HepG2 (cell line): Measurements from ENCODE around the gene RNF25. TPM values are rescaled to one million over a fixed set of nuclear protein-coding genes. Genes with fewer than 3 reads are reported as not detected.

Source experiments
- ADNP ChIP-seq: sonication (generic); formaldehyde crosslinking; IDR thresholded peaks from 2 replicates; pipeline ENCODE4 v1.4.0; 2020; ENCODE audit warnings: missing genetic modification reagents
- ELF1 ChIP-seq: sonication (generic); formaldehyde crosslinking; IDR thresholded peaks from 2 replicates; pipeline ENCODE4 v1.4.0; 2020; ENCODE audit warnings: missing genetic modification reagents
- GPN1 ChIP-seq: sonication (generic); formaldehyde crosslinking; IDR thresholded peaks from 2 replicates; pipeline ENCODE4 v1.5.1; 2020; ENCODE audit warnings: missing genetic modification reagents, borderline replicate concordance
- HNF4A ChIP-seq: sonication (generic); formaldehyde crosslinking; IDR thresholded peaks from 2 replicates; pipeline ENCODE4 v1.4.0; 2020; ENCODE audit warnings: missing genetic modification reagents
- POLR2G ChIP-seq: fragments of 200-400 bp; formaldehyde crosslinking; IDR thresholded peaks from 2 replicates; pipeline ENCODE4 v1.6.1; 2018; ENCODE audit warnings: mild to moderate bottlenecking, low read depth, low read length, moderate library complexity
- PRPF4 ChIP-seq: fragments of 200-400 bp; formaldehyde crosslinking; IDR thresholded peaks from 2 replicates; pipeline ENCODE4 v1.6.1; 2016; ENCODE audit warnings: low read length, low read depth; ENCODE audit not compliant: poor library complexity, severe bottlenecking
- TEAD3 ChIP-seq: optimal IDR thresholded peaks from 2 replicates; pipeline ENCODE3; 2016; ENCODE audit warnings: borderline replicate concordance
- TP53 ChIP-seq: sonication (generic); formaldehyde crosslinking; conservative IDR thresholded peaks from 2 replicates; pipeline ENCODE4 v1.4.0; 2020; ENCODE audit warnings: missing genetic modification reagents
- U2AF1 ChIP-seq: fragments of 200-400 bp; formaldehyde crosslinking; optimal IDR thresholded peaks from 2 replicates; pipeline ENCODE3; 2017; ENCODE audit warnings: mild to moderate bottlenecking, low read depth, low read length
- ZEB1 ChIP-seq: IDR thresholded peaks from 2 replicates; pipeline ENCODE4 v1.6.1; 2012; ENCODE audit warnings: mild to moderate bottlenecking, low read depth, inconsistent platforms; ENCODE audit not compliant: insufficient replicate concordance
- ZNF678 ChIP-seq: sonication (generic); formaldehyde crosslinking; IDR thresholded peaks from 2 replicates; pipeline ENCODE4 v1.4.0; 2020; ENCODE audit warnings: mild to moderate bottlenecking, missing genetic modification reagents
- ZNF761 ChIP-seq: sonication (generic); formaldehyde crosslinking; conservative IDR thresholded peaks from 2 replicates; pipeline ENCODE4 v1.4.0; 2020; ENCODE audit warnings: mild to moderate bottlenecking, missing genetic modification reagents
- ZNF816 ChIP-seq: sonication (generic); formaldehyde crosslinking; IDR thresholded peaks from 2 replicates; pipeline ENCODE4 v1.8.0; 2022; ENCODE audit warnings: missing genetic modification reagents, mild to moderate bottlenecking, borderline replicate concordance
- ZZZ3 ChIP-seq: sonication (generic); formaldehyde crosslinking; IDR thresholded peaks from 2 replicates; pipeline ENCODE4 v1.4.0; 2020; ENCODE audit warnings: missing genetic modification reagents, mild to moderate bottlenecking, borderline replicate concordance
- polyA plus RNA-seq, 8 experiments: library from polyadenylated mRNA; depleted of rRNA in 3 of 8; stranded (reverse) in 7 of 8; unstranded in 1 of 8; fragments of >200 nt; fragmentation: Illumina TruSeq in 4 of 8; extraction: Trizol in 4 of 8; gene quantifications; 2 replicates each; pipeline versions ENCODE4 v1.2.1 to v1.2.3, GENCODE V29; 2011 to 2016; ENCODE audit warnings: low read depth in 4 of 8, missing spikeins in 1 of 8, mixed read lengths in 1 of 8; ENCODE audit not compliant: insufficient read depth in 1 of 8
- total RNA-seq, 5 experiments: library from RNA; depleted of rRNA; stranded (reverse); fragments of >200 nt; fragmentation: Illumina TruSeq; extraction: Trizol; gene quantifications; 2 replicates each; pipeline ENCODE4 v1.2.3, GENCODE V29; 2016; ENCODE audit warnings: low read depth in 1 of 5
- TF ChIP-seq, protein P1 (sequence below): sonication (generic); formaldehyde crosslinking; IDR thresholded peaks from 2 replicates; pipeline ENCODE4 v1.5.0; 2020; ENCODE audit warnings: missing genetic modification reagents
- TF ChIP-seq, protein P2 (sequence below): sonication (generic); formaldehyde crosslinking; IDR thresholded peaks from 2 replicates; pipeline ENCODE4 v1.4.0; 2020; ENCODE audit warnings: missing genetic modification reagents
- TF ChIP-seq, protein P3 (sequence below): sonication (generic); formaldehyde crosslinking; conservative IDR thresholded peaks from 2 replicates; pipeline ENCODE4 v1.8.0; 2022; ENCODE audit warnings: low read depth, missing genetic modification reagents
- TF ChIP-seq, protein P4 (sequence below): sonication (generic); formaldehyde crosslinking; IDR thresholded peaks from 2 replicates; pipeline ENCODE4 v1.8.0; 2022; ENCODE audit warnings: missing genetic modification reagents, low read depth, mild to moderate bottlenecking, borderline replicate concordance
- TF ChIP-seq, protein P5 (sequence below): sonication (generic); formaldehyde crosslinking; IDR thresholded peaks from 2 replicates; pipeline ENCODE4 v1.4.0; 2020; ENCODE audit warnings: mild to moderate bottlenecking, missing genetic modification reagents

Gene RNF25
- total and polyA plus RNA-seq, 2 of the 13 experiments (the other 11 are each of a cell fraction or from before 2014, with no cell fraction given) = 37.0 to 87.6 TPM

DNA sequence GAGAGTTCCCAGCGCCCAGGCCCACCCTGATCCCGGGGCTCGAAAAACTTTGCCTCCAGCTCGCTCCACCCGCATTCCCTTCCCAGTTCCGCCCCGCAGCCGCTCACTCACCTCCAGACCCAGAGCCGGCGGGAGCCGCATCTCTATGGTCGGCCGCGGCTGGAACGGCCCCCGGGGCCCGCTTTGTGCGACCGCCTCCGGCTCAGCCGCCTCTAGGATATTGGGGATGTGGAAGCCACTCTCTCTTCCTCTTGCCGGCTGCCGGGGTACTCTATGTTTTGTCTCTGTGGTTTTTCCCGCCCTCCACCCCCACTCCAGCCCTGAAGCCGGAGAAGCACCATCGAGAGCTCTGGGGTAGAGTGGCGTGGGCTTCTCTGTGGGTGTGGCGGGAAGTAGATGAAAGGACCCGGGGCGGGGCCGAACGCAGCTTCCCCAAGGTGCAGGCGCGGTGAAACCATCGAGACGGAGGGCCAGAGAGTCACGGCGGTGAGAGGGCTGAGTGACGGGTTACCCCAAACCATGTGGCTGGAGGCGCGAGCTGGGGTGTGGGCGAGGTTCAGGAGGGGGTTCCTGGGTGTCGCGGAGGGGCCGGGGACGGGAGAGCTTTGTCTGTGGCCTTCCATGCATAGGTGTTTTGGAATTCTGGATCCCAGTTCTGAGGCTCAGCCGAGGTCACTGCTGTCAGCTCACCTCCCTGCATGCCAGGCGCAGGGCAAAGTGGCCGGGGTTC, 12.4 kb downstream of the RNF25 start, which contains the start of the genes BCS1L and ZNF142 (continued):
- TF ChIP-seq ZEB1 (peak; percentile 76), ZNF761 (CRISPR knock-in tag) (peak; percentile 66; the same call in 1 of the 2 replicates), U2AF1 (peak; percentile 77), POLR2G (peak; percentile 93), ZNF816 (no peak; the same call in 1 of the 2 replicates), ADNP (no peak), ZNF678 (CRISPR knock-in tag) (no peak), GPN1 (CRISPR knock-in tag) (no peak), HNF4A (CRISPR knock-in tag) (0 out of 2 replicates have a peak, but pooled peaks have one; percentile 1), TP53 (CRISPR knock-in tag) (no peak; the same call in 1 of the 2 replicates), PRPF4 (no peak), ZZZ3 (CRISPR knock-in tag) (peak; percentile 80; the same call in 1 of the 2 replicates), ELF1 (CRISPR knock-in tag) (peak; percentile 91), TEAD3 (peak; percentile 67)
- TF ChIP-seq, protein P1, sequence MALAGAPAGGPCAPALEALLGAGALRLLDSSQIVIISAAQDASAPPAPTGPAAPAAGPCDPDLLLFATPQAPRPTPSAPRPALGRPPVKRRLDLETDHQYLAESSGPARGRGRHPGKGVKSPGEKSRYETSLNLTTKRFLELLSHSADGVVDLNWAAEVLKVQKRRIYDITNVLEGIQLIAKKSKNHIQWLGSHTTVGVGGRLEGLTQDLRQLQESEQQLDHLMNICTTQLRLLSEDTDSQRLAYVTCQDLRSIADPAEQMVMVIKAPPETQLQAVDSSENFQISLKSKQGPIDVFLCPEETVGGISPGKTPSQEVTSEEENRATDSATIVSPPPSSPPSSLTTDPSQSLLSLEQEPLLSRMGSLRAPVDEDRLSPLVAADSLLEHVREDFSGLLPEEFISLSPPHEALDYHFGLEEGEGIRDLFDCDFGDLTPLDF (CRISPR knock-in tag) = peak; percentile 79
- TF ChIP-seq, protein P2, sequence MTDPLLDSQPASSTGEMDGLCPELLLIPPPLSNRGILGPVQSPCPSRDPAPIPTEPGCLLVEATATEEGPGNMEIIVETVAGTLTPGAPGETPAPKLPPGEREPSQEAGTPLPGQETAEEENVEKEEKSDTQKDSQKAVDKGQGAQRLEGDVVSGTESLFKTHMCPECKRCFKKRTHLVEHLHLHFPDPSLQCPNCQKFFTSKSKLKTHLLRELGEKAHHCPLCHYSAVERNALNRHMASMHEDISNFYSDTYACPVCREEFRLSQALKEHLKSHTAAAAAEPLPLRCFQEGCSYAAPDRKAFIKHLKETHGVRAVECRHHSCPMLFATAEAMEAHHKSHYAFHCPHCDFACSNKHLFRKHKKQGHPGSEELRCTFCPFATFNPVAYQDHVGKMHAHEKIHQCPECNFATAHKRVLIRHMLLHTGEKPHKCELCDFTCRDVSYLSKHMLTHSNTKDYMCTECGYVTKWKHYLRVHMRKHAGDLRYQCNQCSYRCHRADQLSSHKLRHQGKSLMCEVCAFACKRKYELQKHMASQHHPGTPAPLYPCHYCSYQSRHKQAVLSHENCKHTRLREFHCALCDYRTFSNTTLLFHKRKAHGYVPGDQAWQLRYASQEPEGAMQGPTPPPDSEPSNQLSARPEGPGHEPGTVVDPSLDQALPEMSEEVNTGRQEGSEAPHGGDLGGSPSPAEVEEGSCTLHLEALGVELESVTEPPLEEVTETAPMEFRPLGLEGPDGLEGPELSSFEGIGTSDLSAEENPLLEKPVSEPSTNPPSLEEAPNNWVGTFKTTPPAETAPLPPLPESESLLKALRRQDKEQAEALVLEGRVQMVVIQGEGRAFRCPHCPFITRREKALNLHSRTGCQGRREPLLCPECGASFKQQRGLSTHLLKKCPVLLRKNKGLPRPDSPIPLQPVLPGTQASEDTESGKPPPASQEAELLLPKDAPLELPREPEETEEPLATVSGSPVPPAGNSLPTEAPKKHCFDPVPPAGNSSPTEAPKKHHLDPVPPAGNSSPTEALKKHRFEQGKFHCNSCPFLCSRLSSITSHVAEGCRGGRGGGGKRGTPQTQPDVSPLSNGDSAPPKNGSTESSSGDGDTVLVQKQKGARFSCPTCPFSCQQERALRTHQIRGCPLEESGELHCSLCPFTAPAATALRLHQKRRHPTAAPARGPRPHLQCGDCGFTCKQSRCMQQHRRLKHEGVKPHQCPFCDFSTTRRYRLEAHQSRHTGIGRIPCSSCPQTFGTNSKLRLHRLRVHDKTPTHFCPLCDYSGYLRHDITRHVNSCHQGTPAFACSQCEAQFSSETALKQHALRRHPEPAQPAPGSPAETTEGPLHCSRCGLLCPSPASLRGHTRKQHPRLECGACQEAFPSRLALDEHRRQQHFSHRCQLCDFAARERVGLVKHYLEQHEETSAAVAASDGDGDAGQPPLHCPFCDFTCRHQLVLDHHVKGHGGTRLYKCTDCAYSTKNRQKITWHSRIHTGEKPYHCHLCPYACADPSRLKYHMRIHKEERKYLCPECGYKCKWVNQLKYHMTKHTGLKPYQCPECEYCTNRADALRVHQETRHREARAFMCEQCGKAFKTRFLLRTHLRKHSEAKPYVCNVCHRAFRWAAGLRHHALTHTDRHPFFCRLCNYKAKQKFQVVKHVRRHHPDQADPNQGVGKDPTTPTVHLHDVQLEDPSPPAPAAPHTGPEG = no peak
- TF ChIP-seq, protein P3, sequence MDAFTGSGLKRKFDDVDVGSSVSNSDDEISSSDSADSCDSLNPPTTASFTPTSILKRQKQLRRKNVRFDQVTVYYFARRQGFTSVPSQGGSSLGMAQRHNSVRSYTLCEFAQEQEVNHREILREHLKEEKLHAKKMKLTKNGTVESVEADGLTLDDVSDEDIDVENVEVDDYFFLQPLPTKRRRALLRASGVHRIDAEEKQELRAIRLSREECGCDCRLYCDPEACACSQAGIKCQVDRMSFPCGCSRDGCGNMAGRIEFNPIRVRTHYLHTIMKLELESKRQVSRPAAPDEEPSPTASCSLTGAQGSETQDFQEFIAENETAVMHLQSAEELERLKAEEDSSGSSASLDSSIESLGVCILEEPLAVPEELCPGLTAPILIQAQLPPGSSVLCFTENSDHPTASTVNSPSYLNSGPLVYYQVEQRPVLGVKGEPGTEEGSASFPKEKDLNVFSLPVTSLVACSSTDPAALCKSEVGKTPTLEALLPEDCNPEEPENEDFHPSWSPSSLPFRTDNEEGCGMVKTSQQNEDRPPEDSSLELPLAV (CRISPR knock-in tag) = no peak
- TF ChIP-seq, protein P4, sequence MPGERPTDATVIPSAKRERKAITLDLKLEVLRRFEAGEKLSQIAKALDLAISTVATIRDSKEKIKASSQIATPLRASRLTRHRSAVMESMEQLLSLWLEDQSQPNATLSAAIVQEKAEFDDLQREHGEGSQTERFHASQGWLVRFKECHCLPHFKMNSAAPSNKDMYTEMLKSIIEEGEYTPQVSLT (CRISPR knock-in tag) = no peak
- TF ChIP-seq, protein P5, sequence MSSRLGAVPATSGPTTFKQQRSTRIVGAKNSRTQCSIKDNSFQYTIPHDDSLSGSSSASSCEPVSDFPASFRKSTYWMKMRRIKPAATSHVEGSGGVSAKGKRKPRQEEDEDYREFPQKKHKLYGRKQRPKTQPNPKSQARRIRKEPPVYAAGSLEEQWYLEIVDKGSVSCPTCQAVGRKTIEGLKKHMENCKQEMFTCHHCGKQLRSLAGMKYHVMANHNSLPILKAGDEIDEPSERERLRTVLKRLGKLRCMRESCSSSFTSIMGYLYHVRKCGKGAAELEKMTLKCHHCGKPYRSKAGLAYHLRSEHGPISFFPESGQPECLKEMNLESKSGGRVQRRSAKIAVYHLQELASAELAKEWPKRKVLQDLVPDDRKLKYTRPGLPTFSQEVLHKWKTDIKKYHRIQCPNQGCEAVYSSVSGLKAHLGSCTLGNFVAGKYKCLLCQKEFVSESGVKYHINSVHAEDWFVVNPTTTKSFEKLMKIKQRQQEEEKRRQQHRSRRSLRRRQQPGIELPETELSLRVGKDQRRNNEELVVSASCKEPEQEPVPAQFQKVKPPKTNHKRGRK (CRISPR knock-in tag) = no peak
